Measurements from ENCODE around the gene CDKAL1. TPM values are rescaled to one million over a fixed set of nuclear protein-coding genes. Genes with fewer than 3 reads are reported as not detected.

CDKAL1 gene
- total RNA-seq, 2 experiments from 2014 or later: 22.1 to 23.4 TPM

DNA sequence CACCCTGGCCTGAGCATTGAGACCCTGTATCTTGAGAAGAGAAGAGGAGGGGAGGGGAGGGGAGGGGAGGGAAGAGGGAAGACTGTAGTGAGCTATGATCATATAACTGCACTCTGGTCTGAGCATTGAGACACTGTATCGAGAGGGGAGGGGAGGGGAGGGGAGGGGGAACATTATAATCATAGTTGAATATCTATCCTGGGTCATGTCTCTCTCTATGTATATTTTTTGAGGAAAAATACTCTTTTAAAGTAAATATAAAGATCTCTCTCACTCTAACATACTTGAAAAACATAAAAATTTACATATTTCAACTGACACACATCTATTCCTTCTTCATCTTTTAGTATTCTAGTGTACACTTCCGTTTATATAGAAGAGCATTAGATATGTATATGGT lies 431.0 kb downstream of the CDKAL1 start:
- POLR2A ChIA-PET: no interaction called here
- H3K4me1 Mint-ChIP-seq: no peaks in the 10 kb centered on the region
- no peak overlapping the region for H3K4me3 Mint-ChIP-seq
- intact Hi-C loops (cut with DNase I, micrococcal nuclease): no loop called here
- ATAC-seq (no peak), DNase-seq (no peak)
- CTCF ChIA-PET: no interaction called here
- no peaks in the 10 kb centered on the region for H3K27me3 Mint-ChIP-seq
- peaks cover 18% of the 10 kb centered on the region for H3K9me3 Mint-ChIP-seq (ENCODE audit: low read depth)
- peaks cover 55% of the 10 kb centered on the region for H3K36me3 Mint-ChIP-seq (ENCODE audit: low read depth)
- no peak overlapping the region for H3K27ac Mint-ChIP-seq

DNA sequence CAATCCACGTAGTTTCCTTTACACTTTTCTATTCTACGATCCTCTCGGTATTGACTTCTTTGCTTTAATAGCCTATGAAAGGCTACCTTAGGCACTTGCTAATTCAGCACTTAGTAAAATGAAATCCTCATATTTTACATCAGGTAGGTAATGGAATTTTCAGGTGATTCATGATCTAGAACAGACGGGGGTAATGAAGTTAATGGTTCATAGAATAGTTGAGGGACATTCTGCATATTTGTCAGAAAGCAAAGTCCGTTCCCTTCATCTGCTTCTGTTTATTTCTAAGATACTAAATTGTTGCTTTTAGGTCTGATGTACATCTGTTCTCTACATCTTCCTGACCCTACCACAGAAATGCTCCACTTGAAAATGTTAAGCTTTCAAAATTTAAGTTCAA lies 431.7 kb downstream of the CDKAL1 start:
- Mint-ChIP-seq H3K36me3 (ENCODE audit: low read depth) (peaks cover 50% of the 10 kb centered on the region), H3K27me3 (no peaks in the 10 kb centered on the region), H3K27ac (no peak overlapping the region), H3K4me3 (no peak overlapping the region), H3K4me1 (no peaks in the 10 kb centered on the region), H3K9me3 (ENCODE audit: low read depth) (peaks cover 18% of the 10 kb centered on the region)
- no peak for ATAC-seq
- ChIA-PET CTCF (no interaction called here), POLR2A (no interaction called here)
- intact Hi-C loops (cut with DNase I, micrococcal nuclease): no loop called here
- no peak for DNase-seq

DNA sequence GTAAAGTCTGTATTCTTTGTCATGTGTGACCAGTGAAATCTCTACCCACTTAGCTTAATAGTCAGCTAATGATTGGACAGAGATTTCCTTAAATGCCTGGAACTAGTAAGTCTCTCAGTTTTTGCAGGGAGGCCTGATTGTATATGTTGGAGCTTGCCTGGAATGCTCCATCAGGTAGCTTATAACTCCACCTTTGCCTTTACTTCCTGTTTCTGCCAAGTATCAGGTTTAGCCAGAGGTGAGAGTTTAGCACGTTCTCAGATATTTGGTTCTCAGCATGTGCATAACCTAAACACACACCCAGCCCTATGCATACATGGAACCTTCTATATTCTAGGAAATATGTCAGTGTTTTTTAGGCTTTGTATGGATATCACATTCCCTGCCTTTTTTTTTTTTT lies 435.3 kb downstream of the CDKAL1 start:
- H3K27me3 Mint-ChIP-seq: no peaks in the 10 kb centered on the region
- H3K27ac Mint-ChIP-seq: no peak overlapping the region
- H3K4me1 Mint-ChIP-seq: no peaks in the 10 kb centered on the region
- POLR2A ChIA-PET: interaction anchor here (0.5 kb wide), 1 partner anchor 627 kb away, joined by 4 read pairs; no protein-coding TSS in a partner anchor
- DNase-seq (no peak), ATAC-seq (no peak)
- CTCF ChIA-PET: interaction anchor here (0.8 kb wide), 1 partner anchor 9 kb away, joined by 4 read pairs; no protein-coding TSS in a partner anchor
- intact Hi-C loops (cut with DNase I, micrococcal nuclease): no loop called here
- H3K9me3 Mint-ChIP-seq (ENCODE audit: low read depth): peaks cover 18% of the 10 kb centered on the region
- no peak overlapping the region for H3K4me3 Mint-ChIP-seq
- H3K36me3 Mint-ChIP-seq (ENCODE audit: low read depth): peaks cover 34% of the 10 kb centered on the region

- Mint-ChIP-seq H3K27ac (no peak overlapping the region), H3K27me3 (no peaks in the 10 kb centered on the region), H3K9me3 (ENCODE audit: low read depth) (peaks cover 5% of the 10 kb centered on the region), H3K4me3 (no peak overlapping the region), H3K36me3 (ENCODE audit: low read depth) (peaks cover 15% of the 10 kb centered on the region), H3K4me1 (peaks cover 5% of the 10 kb centered on the region)
- CTCF ChIA-PET: no interaction called here
- ATAC-seq: no peak
- intact Hi-C loops (cut with DNase I, micrococcal nuclease): no loop called here
- POLR2A ChIA-PET: no interaction called here
- DNase-seq: no peak
These were observed 442.2 kb downstream of the CDKAL1 start for GRCh38 chr6:20976391-20976918.

GRCh38 chr6:20978151-20978614 lies 443.9 kb downstream of the CDKAL1 start:
- Mint-ChIP-seq H3K36me3 (ENCODE audit: low read depth) (peaks cover 17% of the 10 kb centered on the region), H3K27me3 (no peaks in the 10 kb centered on the region), H3K4me1 (peaks cover 5% of the 10 kb centered on the region), H3K9me3 (ENCODE audit: low read depth) (peaks cover 5% of the 10 kb centered on the region), H3K27ac (no peak overlapping the region), H3K4me3 (no peak overlapping the region)
- ATAC-seq: peak; percentile 84
- peak; percentile 10 for DNase-seq
- intact Hi-C loops (cut with DNase I, micrococcal nuclease): loop anchor here in 1 of 2 experiments (1.0 kb wide), 1 partner anchor 58 kb away; no protein-coding TSS in a partner anchor
- ChIA-PET POLR2A (interaction anchor here (0.6 to 1.2 kb wide), 2 partner anchors 58 to 601 kb away, joined by 3 to 5 read pairs; no protein-coding TSS in a partner anchor), CTCF (interaction anchor here (0.6 kb wide), 1 partner anchor 169 kb away, joined by 4 read pairs; no protein-coding TSS in a partner anchor)

DNA sequence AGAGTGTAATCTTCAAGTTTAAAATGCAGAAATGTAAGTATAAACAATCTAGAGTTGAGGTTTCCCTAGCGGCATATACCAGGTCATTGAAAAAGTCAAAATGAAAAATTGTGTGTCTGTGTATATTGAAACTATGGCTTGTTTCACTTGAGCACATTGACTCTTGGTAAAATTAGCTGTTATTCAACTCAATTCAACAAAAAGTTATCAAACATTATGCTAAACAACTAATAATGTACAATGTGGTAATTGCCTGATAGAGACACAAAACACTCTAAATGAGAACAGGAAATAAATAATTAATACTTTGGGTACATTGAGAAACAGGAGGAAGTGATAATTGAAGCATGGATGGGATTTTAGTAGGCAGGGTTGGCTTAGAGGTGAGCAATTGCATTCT lies 444.8 kb downstream of the CDKAL1 start:
- ATAC-seq (no peak), DNase-seq (no peak)
- H3K27me3 Mint-ChIP-seq: no peaks in the 10 kb centered on the region
- H3K36me3 Mint-ChIP-seq (ENCODE audit: low read depth): peaks cover 18% of the 10 kb centered on the region
- peaks cover 5% of the 10 kb centered on the region for H3K4me1 Mint-ChIP-seq
- H3K9me3 Mint-ChIP-seq (ENCODE audit: low read depth): peaks cover 9% of the 10 kb centered on the region
- intact Hi-C loops (cut with DNase I, micrococcal nuclease): no loop called here
- ChIA-PET CTCF (interaction anchor here (0.6 kb wide), 1 partner anchor 168 kb away, joined by 4 read pairs; no protein-coding TSS in a partner anchor), POLR2A (interaction anchor here (0.6 kb wide), 1 partner anchor 600 kb away, joined by 3 read pairs; no protein-coding TSS in a partner anchor)
- H3K4me3 Mint-ChIP-seq: no peak overlapping the region
- H3K27ac Mint-ChIP-seq: no peak overlapping the region

DNA sequence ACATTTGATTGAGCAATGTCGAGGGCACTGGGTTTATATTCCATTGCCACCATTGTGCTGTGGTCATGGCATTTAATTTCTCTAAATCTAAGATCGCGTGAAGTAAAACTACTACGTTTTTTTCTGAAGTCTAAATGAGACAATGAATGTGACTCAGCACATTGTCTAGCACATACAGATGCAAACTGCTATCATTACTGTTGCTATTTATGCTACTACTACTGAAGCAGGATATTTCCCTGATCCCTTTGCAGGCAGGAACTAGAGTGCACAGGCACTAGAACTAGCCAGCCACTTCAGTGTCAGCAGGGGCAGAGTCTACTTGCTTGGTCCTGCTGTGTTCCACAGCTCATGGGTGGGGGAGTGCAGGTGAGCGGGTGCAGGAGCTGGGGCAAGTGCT lies 449.7 kb downstream of the CDKAL1 start:
- ChIA-PET CTCF (interaction anchor here (0.7 to 1.2 kb wide), 2 partner anchors 44 to 1589 kb away, joined by 3 read pairs; no protein-coding TSS in a partner anchor), POLR2A (no interaction called here)
- H3K36me3 Mint-ChIP-seq (ENCODE audit: low read depth): peaks cover 36% of the 10 kb centered on the region
- intact Hi-C loops (cut with DNase I, micrococcal nuclease): no loop called here
- no peak for DNase-seq
- ATAC-seq: no peak
- no peak overlapping the region for H3K27ac Mint-ChIP-seq
- no peaks in the 10 kb centered on the region for H3K27me3 Mint-ChIP-seq
- H3K4me1 Mint-ChIP-seq: no peaks in the 10 kb centered on the region
- H3K9me3 Mint-ChIP-seq (ENCODE audit: low read depth): peaks cover 16% of the 10 kb centered on the region
- H3K4me3 Mint-ChIP-seq: no peak overlapping the region

DNA sequence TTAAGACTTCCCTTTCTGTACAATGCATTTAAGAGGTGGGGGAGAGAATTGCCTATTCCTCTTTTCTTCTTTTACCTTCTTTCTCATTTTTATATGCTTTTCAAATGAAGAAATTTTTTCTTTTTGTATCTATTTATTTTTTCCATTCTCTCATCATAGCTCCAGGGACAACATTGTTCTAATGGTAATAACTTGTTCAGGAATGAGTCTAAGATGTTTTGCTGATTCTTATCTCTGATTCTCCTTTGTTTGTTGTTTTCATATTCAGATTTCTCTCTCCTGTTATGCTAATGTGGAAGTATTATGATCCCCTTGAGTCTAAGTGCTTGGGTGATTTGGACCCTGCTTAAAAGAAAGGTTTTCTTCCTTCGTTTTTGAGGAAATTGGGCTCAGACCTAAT lies 451.6 kb downstream of the CDKAL1 start:
- CTCF ChIA-PET: no interaction called here
- Mint-ChIP-seq H3K27ac (peak overlapping the region; percentile 29), H3K4me1 (no peaks in the 10 kb centered on the region), H3K27me3 (no peaks in the 10 kb centered on the region), H3K36me3 (ENCODE audit: low read depth) (peaks cover 29% of the 10 kb centered on the region), H3K4me3 (no peak overlapping the region), H3K9me3 (ENCODE audit: low read depth) (peaks cover 14% of the 10 kb centered on the region)
- POLR2A ChIA-PET: no interaction called here
- no peak for DNase-seq
- no peak for ATAC-seq
- intact Hi-C loops (cut with DNase I, micrococcal nuclease): no loop called here

- POLR2A ChIA-PET: no interaction called here
These were observed 457.7 kb downstream of the CDKAL1 start for GRCh38 chr6:20991910-20992309.

GRCh38 chr6:20996099-20996498 lies 461.8 kb downstream of the CDKAL1 start:
- intact Hi-C loops (cut with DNase I, micrococcal nuclease): no loop called here
- POLR2A ChIA-PET: no interaction called here
- CTCF ChIA-PET: no interaction called here
- Mint-ChIP-seq H3K4me3 (no peak overlapping the region), H3K4me1 (no peaks in the 10 kb centered on the region), H3K27me3 (no peaks in the 10 kb centered on the region), H3K36me3 (ENCODE audit: low read depth) (peaks cover 27% of the 10 kb centered on the region), H3K27ac (no peak overlapping the region), H3K9me3 (ENCODE audit: low read depth) (no peaks in the 10 kb centered on the region)
- ATAC-seq: no peak
- DNase-seq: no peak

More at GRCh38 chr6:20991910-20992309, 457.7 kb downstream of the CDKAL1 start:
- intact Hi-C loops (cut with DNase I, micrococcal nuclease): no loop called here
- H3K4me1 Mint-ChIP-seq: no peaks in the 10 kb centered on the region
- no peaks in the 10 kb centered on the region for H3K9me3 Mint-ChIP-seq (ENCODE audit: low read depth)
- no peaks in the 10 kb centered on the region for H3K27me3 Mint-ChIP-seq
- DNase-seq (no peak), ATAC-seq (no peak)
- no peak overlapping the region for H3K4me3 Mint-ChIP-seq
- peaks cover 22% of the 10 kb centered on the region for H3K36me3 Mint-ChIP-seq (ENCODE audit: low read depth)
- CTCF ChIA-PET: no interaction called here
- no peak overlapping the region for H3K27ac Mint-ChIP-seq

GRCh38 chr6:20997143-20997769 lies 463.0 kb downstream of the CDKAL1 start:
- intact Hi-C loops (cut with DNase I, micrococcal nuclease): no loop called here
- DNase-seq (no peak), ATAC-seq (no peak)
- Mint-ChIP-seq H3K4me1 (no peaks in the 10 kb centered on the region), H3K36me3 (ENCODE audit: low read depth) (peaks cover 31% of the 10 kb centered on the region), H3K4me3 (no peak overlapping the region), H3K9me3 (ENCODE audit: low read depth) (no peaks in the 10 kb centered on the region), H3K27me3 (no peaks in the 10 kb centered on the region), H3K27ac (no peak overlapping the region)
- ChIA-PET CTCF (no interaction called here), POLR2A (no interaction called here)

DNA sequence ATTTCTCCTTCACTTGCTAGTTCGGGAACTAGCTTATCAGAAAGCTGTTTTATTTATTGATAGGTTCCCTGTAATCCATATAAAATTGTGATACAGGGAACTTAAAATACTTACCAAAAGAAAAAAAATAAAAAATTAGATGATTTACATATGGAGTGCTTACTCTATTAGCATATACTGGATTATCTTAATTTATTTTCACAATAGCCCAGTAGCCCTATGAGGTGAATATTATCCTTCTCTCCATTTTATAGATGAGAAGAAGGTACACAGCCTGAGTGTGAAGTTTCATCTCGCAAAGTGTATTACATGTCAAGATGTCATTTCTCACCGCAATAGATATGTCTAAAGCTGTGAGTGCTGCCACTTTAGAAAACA lies 463.5 kb downstream of the CDKAL1 start:
- ChIA-PET CTCF (interaction anchor here (1.3 kb wide), 1 partner anchor 12 kb away, joined by 4 read pairs; no protein-coding TSS in a partner anchor), POLR2A (no interaction called here)
- DNase-seq (no peak), ATAC-seq (no peak)
- Mint-ChIP-seq H3K36me3 (ENCODE audit: low read depth) (peaks cover 32% of the 10 kb centered on the region), H3K4me1 (no peaks in the 10 kb centered on the region), H3K9me3 (ENCODE audit: low read depth) (no peaks in the 10 kb centered on the region), H3K27ac (no peak overlapping the region), H3K4me3 (no peak overlapping the region), H3K27me3 (no peaks in the 10 kb centered on the region)
- intact Hi-C loops (cut with DNase I, micrococcal nuclease): no loop called here
